ENCODE data around the gene SECTM1.

SECTM1 gene

DNA sequence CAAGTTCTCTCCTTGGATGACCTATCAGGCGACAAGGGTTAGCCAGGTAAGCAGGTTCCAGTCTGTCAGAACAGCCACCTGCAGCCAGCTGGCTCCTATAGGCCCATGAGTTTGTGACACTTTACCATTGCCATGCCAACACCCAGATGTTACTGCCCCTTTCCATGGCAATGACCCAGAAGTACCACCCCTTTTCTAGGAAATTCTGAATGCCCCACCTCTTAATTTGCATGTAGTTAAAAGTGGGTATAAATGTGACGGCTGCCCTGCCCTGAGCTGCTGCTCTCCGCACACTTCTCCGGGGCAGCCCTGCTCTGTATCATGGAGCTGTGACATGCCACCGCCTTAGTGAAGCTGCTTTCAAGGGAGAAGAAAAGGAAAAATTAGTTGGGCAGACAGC, 10.0 kb upstream of the SECTM1 start:
- no peak for ATAC-seq
- Mint-ChIP-seq H3K27ac (no peak overlapping the region), H3K36me3 (no peaks in the 10 kb centered on the region), H3K9me3 (no peaks in the 10 kb centered on the region), H3K27me3 (peaks cover 40% of the 10 kb centered on the region), H3K4me1 (no peaks in the 10 kb centered on the region), H3K4me3 (no peak overlapping the region)

DNA sequence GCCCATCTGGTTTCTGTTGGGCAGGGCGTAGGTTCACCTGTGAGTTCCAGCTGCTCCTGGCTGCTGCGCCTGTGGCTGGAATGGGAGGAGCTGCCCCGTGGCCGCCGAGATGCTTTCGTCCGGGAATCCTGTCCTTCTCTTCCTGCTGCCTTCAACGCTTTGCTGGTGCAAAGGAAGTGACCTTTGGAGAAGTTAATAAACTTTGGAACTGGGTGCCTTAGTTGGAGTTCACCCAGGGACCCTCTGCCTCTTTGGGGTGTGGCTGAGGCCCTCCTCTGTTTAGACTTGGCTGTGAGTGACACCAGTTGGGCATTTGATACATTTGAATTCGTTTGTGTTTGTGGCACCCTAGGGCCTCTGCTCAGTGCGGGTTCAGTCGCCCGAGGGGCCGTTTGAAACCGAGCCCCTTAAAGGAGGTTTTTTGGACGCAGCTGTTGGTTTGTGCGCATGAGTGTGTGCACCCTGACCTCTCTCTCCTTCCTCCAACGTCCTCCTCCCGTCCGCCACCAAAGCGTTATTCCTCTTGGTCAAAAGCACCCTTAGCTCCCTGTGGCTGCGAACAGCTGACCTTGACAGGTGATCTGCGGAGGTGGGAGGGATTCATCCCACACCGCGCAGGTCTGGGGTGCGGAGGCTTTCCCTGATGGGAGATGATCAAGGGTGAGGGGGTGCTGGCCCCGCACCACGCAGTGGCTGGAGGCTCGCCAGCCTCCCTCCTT, 9.0 kb upstream of the SECTM1 start:
- ATAC-seq = peak; percentile 36
- H3K36me3 Mint-ChIP-seq = no peaks in the 10 kb centered on the region
- H3K9me3 Mint-ChIP-seq = no peaks in the 10 kb centered on the region
- H3K4me3 Mint-ChIP-seq = no peak overlapping the region
- no peak overlapping the region for H3K27ac Mint-ChIP-seq
- H3K27me3 Mint-ChIP-seq = peaks cover 35% of the 10 kb centered on the region
- no peaks in the 10 kb centered on the region for H3K4me1 Mint-ChIP-seq

DNA sequence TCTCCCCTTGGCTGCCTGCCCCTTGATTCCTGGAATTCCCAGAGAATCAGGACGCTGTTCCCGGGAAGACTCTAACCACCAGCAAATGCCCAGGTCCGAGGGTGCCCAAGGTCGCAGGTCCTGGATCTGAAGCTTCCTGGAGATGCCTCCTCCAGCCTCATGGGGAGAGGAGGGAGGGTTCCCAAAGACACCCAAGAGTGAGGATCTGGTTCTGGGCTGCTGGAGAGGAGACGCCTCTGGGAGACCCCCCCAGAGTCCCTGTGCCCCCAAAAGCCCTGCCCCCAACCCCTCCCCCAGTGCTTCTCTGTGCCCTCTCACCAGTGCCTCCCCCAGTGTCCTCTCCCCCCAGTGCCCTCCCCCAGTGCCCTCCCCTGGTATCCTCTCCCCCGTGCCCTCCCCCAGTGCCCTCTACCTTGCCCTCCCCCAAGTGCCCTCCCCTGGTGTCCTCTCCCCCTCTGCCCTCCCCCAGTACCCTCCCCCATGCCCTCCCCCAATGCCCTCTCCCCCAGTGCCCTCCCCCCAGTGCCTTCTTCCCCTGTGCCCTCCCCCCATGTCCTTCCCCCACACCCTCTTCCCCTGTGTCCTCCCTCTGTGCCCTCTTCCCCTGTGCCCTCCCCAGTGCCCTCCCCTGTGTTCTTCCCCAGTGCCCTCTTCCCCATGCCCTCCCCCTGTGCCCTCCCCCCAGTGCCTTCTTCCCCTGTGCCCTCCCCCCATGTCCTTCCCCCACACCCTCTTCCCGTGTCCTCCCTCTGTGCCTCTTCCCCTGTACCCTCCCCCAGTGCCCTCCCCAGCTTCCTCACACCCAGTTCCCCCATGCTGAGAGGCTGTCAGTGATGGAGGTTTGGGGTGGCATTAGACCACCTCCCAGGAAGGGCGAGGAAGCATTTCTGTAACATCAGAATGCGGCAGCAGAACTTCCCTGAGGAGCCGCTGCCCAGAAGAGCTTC, 6.3 kb upstream of the SECTM1 start:
- ATAC-seq = peak; percentile 40
- no peak overlapping the region for H3K27ac Mint-ChIP-seq

DNA sequence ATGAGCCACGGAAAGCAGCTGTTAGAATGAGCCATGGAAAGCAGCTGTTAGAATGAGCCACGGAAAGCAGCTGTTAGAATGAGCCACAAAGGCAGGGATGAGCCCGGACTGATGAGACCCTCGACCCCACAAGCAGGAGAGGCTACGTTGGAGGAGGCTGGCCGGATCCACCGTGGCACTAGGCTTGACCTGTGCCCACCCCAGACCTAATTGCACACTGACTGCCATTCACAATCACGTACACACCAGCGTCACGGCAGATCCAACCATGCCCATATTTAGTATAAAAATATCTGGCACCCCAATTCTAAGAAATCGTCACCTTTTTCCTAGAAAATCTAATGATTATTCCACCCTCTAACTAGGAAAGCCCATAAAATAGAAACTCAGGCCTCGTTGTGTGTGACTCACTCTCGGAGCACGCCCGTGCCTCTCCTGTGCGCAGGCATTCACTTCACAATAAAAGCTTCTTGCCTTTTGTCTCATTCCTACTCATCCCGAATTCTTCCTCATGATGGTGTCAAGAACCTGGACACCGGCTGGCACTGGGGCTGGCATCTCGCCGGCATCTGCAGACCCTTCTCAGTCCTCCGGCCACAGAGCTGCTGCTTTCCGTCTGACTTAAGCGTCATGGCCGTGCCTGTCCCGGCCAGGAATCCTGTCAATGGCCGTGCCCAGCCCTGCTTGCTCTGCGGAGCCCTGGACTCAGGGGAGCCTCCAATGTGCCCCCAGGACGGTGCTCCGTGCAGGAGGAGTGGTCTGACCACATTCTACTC, 5.5 kb upstream of the SECTM1 start:
- Mint-ChIP-seq H3K4me1 (peaks cover 21% of the 10 kb centered on the region), H3K36me3 (no peaks in the 10 kb centered on the region), H3K27ac (no peak overlapping the region), H3K4me3 (no peak overlapping the region), H3K9me3 (no peaks in the 10 kb centered on the region), H3K27me3 (peaks cover 33% of the 10 kb centered on the region)
- ATAC-seq = no peak

More for the DNA sequence above, 6.3 kb upstream of the SECTM1 start:
- Mint-ChIP-seq H3K27me3 (peaks cover 29% of the 10 kb centered on the region), H3K4me3 (no peak overlapping the region), H3K4me1 (peaks cover 13% of the 10 kb centered on the region), H3K36me3 (no peaks in the 10 kb centered on the region), H3K9me3 (no peaks in the 10 kb centered on the region)

DNA sequence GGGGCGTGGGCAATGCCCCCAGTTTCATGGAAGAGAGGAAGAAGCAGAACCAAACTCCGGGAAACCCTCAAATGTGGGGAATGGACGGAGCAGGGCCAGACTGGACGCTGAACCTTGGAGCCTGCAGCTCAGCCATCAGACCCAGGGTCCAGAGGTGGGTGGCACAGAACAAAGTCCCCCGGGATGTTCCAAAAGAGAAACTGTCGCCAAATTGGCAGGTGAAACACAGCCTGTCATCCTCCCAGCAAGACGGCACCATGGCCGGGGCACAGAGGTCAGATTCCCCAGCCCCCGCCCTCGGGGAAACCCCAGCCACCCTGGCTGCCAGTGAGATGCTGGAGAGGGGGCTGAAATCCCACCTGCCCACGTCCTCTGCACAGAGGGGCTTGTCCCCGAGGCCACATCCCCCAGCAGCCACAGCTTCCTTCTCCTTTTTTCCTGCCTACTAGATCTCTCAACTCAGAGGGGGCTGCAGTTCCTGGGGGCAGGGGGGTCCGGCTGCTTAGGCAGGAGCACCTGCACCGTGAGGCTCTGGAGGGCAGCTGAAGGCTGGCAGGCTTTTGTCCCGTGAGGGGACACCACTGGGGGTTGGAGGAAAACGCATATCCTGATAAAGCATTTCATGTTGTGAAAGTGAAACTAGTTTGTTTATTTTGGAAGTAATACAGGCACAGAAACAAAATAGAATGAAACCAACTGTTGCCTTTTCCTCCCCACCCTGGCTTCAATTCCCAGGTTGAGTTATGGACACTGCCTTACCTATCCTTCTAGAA, 1.2 kb upstream of the SECTM1 start:
- ATAC-seq = no peak

DNA sequence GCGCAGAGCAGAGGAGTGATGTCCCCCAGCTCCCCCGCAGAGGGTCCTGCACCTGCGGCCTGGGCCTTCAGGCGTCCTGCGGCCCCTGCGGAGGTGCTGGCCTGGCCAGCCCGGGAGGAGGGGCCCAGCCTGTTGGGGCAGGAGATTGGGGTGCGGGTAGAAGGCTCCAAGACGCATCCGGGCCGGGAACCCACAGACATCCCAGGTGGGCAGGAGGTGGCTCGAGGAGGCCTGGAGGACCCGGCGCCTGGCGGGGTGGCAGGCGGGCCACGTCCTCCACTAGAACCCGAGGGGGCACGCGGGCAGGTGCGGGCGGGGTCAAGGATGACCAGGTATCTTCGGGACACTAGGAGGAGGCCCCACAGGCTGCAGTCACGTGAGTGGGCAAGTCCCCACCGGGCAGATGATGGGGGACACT, 647 bp upstream of the SECTM1 start:
- Mint-ChIP-seq H3K4me1 (peaks cover 37% of the 10 kb centered on the region), H3K9me3 (no peaks in the 10 kb centered on the region), H3K27me3 (peaks cover 48% of the 10 kb centered on the region), H3K27ac (no peak overlapping the region), H3K4me3 (peak overlapping the region; percentile 90), H3K36me3 (no peaks in the 10 kb centered on the region)
- no peak for ATAC-seq

More for the DNA sequence above, 1.2 kb upstream of the SECTM1 start:
- Mint-ChIP-seq H3K27ac (peak overlapping the region; percentile 78), H3K36me3 (no peaks in the 10 kb centered on the region), H3K27me3 (peaks cover 42% of the 10 kb centered on the region), H3K9me3 (no peaks in the 10 kb centered on the region), H3K4me3 (peak overlapping the region; percentile 90), H3K4me1 (peaks cover 37% of the 10 kb centered on the region)

DNA sequence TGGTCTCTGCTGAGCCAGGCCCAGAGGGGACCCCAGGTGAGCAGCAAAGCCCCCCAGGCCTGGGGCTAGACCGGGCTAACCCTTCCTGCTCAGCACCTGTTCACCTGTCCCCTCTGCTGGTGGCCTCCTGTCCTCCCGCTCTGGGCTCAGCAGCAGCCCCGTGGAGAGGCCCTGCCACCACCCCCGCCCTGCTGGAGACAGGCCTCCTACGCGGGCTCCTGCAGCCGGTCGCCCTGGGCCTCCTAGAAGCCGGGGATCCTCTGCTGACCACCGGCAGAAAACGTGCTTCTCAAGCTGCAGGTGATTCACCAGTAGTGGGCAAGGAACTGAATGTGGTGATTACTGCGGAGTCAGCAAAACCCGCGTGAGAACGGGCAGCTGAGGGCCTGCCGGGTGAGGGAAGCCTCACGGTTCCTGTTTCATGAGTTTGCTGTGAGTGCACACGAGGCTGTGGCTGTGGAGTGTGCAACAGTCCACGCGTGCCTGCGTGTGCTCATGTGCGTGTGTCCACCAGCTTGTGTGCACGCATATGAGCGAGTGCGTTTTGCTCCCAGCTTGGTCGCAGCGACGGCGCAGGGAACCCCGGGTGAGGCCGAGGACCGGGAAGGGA, 792 bp downstream of the SECTM1 start:
- Mint-ChIP-seq H3K36me3 (no peaks in the 10 kb centered on the region), H3K4me1 (peaks cover 42% of the 10 kb centered on the region), H3K27ac (peak overlapping the region; percentile 53), H3K4me3 (peak overlapping the region; percentile 52), H3K27me3 (peaks cover 60% of the 10 kb centered on the region), H3K9me3 (no peaks in the 10 kb centered on the region)
- peak; percentile 59 for ATAC-seq

DNA sequence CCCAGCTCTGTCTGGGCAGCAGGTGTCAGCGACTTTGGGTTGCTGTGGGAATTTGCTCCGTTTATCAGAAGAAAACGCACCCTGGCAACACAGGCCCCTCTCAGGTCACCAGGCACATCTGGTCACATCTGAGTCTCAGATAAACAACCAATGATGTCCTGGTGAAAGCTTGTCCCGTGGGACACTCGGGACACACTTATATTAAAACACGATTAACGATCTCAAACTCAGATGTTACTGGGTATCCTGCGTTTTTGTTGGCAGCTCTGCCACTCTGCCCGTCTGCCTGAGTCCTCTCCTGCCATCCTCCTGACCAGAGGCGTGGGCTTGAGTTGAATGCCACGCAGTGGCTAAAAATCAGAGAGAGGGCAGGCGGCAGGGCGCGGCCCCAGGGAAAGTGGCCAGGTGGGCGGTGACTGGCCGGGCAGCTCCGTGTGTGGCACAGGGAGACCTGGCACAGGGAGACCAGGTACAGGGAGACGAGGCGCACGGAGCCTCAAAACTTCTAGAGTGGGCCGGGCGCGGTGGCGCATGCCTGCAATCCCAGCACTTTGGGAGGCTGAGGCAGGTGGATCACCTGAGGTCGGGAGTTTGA, 2.1 kb downstream of the SECTM1 start:
- Mint-ChIP-seq H3K4me1 (peaks cover 42% of the 10 kb centered on the region), H3K9me3 (no peaks in the 10 kb centered on the region), H3K27me3 (peaks cover 74% of the 10 kb centered on the region), H3K4me3 (no peak overlapping the region), H3K36me3 (no peaks in the 10 kb centered on the region), H3K27ac (no peak overlapping the region)
- no peak for ATAC-seq

DNA sequence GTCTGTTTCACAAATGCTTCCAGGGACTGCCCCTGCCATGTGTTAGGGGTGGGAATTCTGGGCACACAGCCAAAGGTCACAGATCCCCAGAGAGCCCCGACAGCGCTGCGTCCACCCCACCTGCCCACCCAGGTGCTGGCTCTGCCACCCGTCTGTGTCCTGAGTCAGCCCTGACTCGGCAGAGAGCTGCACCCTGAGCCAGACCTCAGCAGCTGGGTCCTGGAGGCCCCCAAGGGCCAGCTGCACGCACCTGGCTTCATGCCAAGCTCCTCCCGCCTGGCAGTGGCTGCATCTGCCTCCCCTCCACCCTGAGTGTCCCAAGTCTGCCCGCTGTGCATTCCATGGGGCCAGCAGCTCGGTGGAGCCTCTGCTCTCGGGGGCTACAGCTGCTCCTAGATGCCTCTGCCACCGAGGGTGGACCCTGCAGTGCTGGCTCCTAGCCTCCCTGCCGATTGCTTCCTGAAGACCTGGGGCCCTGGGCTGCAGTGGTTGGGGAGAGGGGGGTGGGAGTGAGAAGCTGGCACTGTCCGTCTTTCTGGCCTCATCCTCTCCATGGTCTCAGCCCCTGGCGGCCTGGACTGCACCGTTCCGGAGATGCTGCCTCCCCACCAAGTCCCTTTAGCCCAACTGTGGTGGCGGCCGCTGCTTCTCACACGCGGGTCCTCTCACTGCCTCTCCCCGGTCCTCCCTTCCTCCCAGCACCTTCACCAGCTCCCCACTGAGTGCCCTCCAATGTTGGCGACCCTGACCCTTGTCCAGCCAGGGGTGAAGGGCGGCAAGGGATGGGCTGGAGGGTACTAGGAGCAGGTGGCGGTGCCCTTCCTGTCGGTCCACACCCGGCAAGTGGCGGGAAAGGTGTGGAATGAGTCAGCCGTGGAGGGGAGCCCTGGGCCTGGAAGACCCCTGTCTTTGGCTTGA, 3.0 kb downstream of the SECTM1 start:
- no peaks in the 10 kb centered on the region for H3K36me3 Mint-ChIP-seq
- H3K4me3 Mint-ChIP-seq = peak overlapping the region; percentile 36
- H3K27me3 Mint-ChIP-seq = peaks cover 81% of the 10 kb centered on the region
- H3K27ac Mint-ChIP-seq = no peak overlapping the region
- no peaks in the 10 kb centered on the region for H3K9me3 Mint-ChIP-seq
- peaks cover 35% of the 10 kb centered on the region for H3K4me1 Mint-ChIP-seq
- ATAC-seq = no peak

DNA sequence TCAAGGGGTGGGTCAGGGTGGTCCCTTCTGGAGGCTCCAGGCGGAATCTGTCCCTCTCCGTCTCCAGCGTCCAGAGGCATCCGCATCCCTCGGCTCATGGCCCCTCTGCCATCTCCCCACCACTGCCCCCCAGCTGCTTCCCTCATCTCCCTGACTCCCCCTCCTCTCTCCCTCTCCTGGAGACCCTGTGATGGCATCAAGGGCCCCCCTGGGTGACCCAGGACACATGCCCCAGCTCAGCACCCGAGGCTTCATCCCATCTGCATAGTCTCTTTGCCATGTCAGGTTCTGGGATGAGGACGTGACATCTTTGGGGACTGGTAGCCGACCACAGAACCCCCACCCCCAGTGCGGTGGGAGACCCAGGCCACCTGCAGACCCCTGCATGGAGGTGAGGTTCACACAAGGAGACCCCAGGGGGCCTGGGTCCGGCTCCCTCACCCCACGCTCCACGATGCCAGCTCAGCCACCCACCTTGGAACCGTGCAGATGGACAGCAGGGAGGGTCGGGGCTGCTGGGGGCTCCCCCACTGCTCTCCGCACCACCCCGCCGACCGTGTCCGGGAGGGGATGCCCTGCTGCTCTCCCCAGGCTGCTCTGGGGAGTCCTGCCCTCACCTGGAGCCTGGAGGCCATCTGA, 3.8 kb downstream of the SECTM1 start:
- Mint-ChIP-seq H3K9me3 (no peaks in the 10 kb centered on the region), H3K4me1 (peaks cover 32% of the 10 kb centered on the region), H3K27me3 (peaks cover 83% of the 10 kb centered on the region), H3K27ac (no peak overlapping the region), H3K36me3 (no peaks in the 10 kb centered on the region), H3K4me3 (no peak overlapping the region)
- no peak for ATAC-seq

DNA sequence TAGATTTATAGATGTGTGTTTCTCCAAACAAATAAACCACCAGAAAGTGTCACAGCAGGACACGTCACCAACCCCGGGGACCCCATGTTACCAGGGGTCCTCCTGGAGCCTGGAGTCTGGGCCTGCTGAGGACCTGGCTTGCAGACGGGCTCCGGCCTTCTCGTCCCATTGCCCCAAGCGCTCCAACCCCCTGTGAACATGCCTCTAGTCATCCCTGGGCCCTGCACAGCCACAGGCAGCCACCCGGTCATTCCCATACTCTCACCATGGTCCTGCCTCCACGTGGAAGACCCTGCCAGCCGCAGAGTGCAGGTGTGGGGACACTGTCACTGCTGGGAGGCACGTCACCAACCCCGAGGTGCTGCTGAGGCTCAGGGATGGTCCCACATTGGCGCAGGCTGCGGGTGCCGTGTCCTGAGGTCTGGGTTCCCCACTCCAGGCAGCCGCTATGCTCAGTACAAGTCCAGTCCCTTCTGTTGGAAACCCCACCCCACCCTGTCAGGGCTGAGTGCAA, 4.5 kb downstream of the SECTM1 start:
- Mint-ChIP-seq H3K36me3 (no peaks in the 10 kb centered on the region), H3K9me3 (no peaks in the 10 kb centered on the region), H3K4me1 (peaks cover 31% of the 10 kb centered on the region), H3K27ac (no peak overlapping the region), H3K4me3 (no peak overlapping the region), H3K27me3 (peaks cover 88% of the 10 kb centered on the region)
- ATAC-seq = no peak

DNA sequence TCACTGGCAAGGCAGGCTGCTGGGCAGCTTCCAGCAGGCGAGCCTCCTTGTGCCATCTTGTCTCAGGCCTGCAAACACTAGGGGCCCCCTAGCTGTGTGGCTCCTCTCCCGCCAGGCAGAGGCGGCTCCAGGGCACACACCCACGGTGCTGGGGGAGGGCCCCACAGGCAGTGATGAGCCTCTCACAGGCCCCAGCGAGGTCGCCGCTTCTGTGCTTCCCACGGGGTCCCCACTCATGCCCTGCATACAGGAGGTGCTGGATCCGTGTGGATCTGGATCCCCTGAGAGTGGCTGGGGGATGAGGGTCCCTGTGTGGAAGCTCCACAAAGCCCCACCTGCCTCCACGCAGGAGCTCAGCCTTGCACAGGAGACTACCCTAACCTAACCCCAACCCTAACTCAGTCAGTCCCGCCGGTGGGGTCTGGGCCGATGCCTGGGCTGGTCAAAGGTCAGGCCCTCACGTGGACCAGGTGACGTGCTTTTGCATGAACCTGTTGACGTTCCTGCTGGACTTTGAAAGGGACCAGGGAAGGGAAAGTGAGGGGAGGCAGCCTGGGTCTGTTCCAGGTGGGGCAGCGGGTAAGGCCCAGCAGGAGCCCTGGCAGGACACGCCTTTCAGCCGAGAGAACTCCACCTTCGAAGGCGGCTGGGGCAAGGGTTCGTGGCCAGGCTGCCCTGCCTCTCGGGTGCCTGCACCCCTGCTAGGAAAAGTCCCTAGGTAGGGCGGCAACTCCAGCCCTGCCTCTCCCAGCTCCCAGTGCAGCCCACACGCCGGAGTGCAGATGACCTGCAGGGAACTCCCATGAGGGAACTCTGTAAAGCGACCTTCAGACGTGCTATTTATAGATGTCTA, 5.2 kb downstream of the SECTM1 start:
- ATAC-seq = no peak
- peaks cover 36% of the 10 kb centered on the region for H3K4me1 Mint-ChIP-seq
- H3K4me3 Mint-ChIP-seq = no peak overlapping the region
- no peaks in the 10 kb centered on the region for H3K36me3 Mint-ChIP-seq
- H3K27ac Mint-ChIP-seq = no peak overlapping the region
- peaks cover 95% of the 10 kb centered on the region for H3K27me3 Mint-ChIP-seq
- no peaks in the 10 kb centered on the region for H3K9me3 Mint-ChIP-seq

Measured in stimulated activated memory B cell treated with anti-CD40 and anti-IgM and Interleukin-4, amounts not matched to agents 10 μg/mL and 1 μg/mL and 100 μg/mL, for 72 hours (primary cell).